ENCODE results near the gene SIRPD. TPM values are rescaled to one million over a fixed set of nuclear protein-coding genes. Genes with fewer than 3 reads are reported as not detected.

Gene SIRPD
- total RNA-seq, 1 experiment from 2014 or later = not detected

- intact Hi-C loops (cut with micrococcal nuclease) = no loop called here
These were observed 64.0 kb downstream of the SIRPD start for GRCh38 chr20:1493536-1493935.

GRCh38 chr20:1491860-1492642 is 65.5 kb downstream of the SIRPD start:
- intact Hi-C loops (cut with micrococcal nuclease) = no loop called here
- TF ChIP-seq CTCF (IDR thresholded peaks at IDR 0.05; ENCODE audit: unreplicated experiment) = no peak
- Mint-ChIP-seq H3K36me3 (ENCODE audit: insufficient read depth, unreplicated experiment) (no peaks in the 10 kb centered on the region), H3K27ac (ENCODE audit: low read depth, unreplicated experiment) (no peak overlapping the region), H3K27me3 (ENCODE audit: insufficient read depth, unreplicated experiment) (no peaks in the 10 kb centered on the region), H3K9me3 (ENCODE audit: unreplicated experiment) (no peaks in the 10 kb centered on the region), H3K4me1 (ENCODE audit: insufficient read depth, unreplicated experiment) (peaks cover 18% of the 10 kb centered on the region), H3K4me3 (ENCODE audit: unreplicated experiment) (no peak overlapping the region)
- ChIA-PET CTCF (interaction anchor here (0.8 to 5.5 kb wide), 4 partner anchors 12 to 23 kb away, joined by 3 to 46 read pairs (median 22); partner anchors contain the start of gene NSFL1C), POLR2A (interaction anchor here (1.0 to 5.4 kb wide), 3 partner anchors 7 to 15 kb away, joined by 3 to 122 read pairs (median 108); no protein-coding TSS in a partner anchor)
- DNase-seq (ENCODE audit: unreplicated experiment) = no peak
- no TSS peak for BruUV-seq (replicated peaks)

More at GRCh38 chr20:1493536-1493935, 64.0 kb downstream of the SIRPD start:
- peaks cover 19% of the 10 kb centered on the region for H3K4me1 Mint-ChIP-seq (ENCODE audit: insufficient read depth, unreplicated experiment)
- DNase-seq (ENCODE audit: unreplicated experiment) = no peak
- POLR2A ChIA-PET = interaction anchor here (0.6 to 5.4 kb wide), 6 partner anchors 9 to 1029 kb away, joined by 3 to 122 read pairs (median 4); no protein-coding TSS in a partner anchor
- no TSS peak for BruUV-seq (replicated peaks)
- no peaks in the 10 kb centered on the region for H3K36me3 Mint-ChIP-seq (ENCODE audit: insufficient read depth, unreplicated experiment)
- no peak overlapping the region for H3K27ac Mint-ChIP-seq (ENCODE audit: low read depth, unreplicated experiment)
- TF ChIP-seq CTCF (IDR thresholded peaks at IDR 0.05; ENCODE audit: unreplicated experiment) = no peak
- H3K27me3 Mint-ChIP-seq (ENCODE audit: insufficient read depth, unreplicated experiment) = no peaks in the 10 kb centered on the region
- no peaks in the 10 kb centered on the region for H3K9me3 Mint-ChIP-seq (ENCODE audit: unreplicated experiment)
- H3K4me3 Mint-ChIP-seq (ENCODE audit: unreplicated experiment) = no peak overlapping the region
- CTCF ChIA-PET = interaction anchor here (1.2 to 4.2 kb wide), 3 partner anchors 10 to 15 kb away, joined by 4 to 34 read pairs (median 9); no protein-coding TSS in a partner anchor

GRCh38 chr20:1491281-1491840 is 66.1 kb downstream of the SIRPD start, which contains the start of gene SIRPB2:
TSS of gene SIRPB2 (minus strand) at chr20:1491420. CDS start at chr20:1491359, 61 bp downstream.
- BruUV-seq (replicated peaks) = no TSS peak
- intact Hi-C loops (cut with micrococcal nuclease) = no loop called here
- Mint-ChIP-seq H3K27me3 (ENCODE audit: insufficient read depth, unreplicated experiment) (no peaks in the 10 kb centered on the region), H3K27ac (ENCODE audit: low read depth, unreplicated experiment) (peak within 1 kb of the TSS; percentile 92), H3K36me3 (ENCODE audit: insufficient read depth, unreplicated experiment) (no peaks in the 10 kb centered on the region), H3K4me3 (ENCODE audit: unreplicated experiment) (peak within 1 kb of the TSS; percentile 12), H3K9me3 (ENCODE audit: unreplicated experiment) (no peaks in the 10 kb centered on the region), H3K4me1 (ENCODE audit: insufficient read depth, unreplicated experiment) (peaks cover 18% of the 10 kb centered on the region)
- no peak for DNase-seq (ENCODE audit: unreplicated experiment)
- TF ChIP-seq CTCF (IDR thresholded peaks at IDR 0.05; ENCODE audit: unreplicated experiment) = no peak
- CTCF ChIA-PET = interaction anchor here (1.5 to 5.5 kb wide), 4 partner anchors 12 to 23 kb away, joined by 3 to 46 read pairs (median 36); partner anchors contain the start of gene NSFL1C
- POLR2A ChIA-PET = interaction anchor here (1.0 to 5.4 kb wide), 5 partner anchors 8 to 339 kb away, joined by 3 to 122 read pairs (median 38); partner anchors contain the start of gene NSFL1C
